Aorta (tissue), 5 donors: Measurements from ENCODE around the gene SPARC. TPM values are rescaled to one million over a fixed set of nuclear protein-coding genes. Genes with fewer than 3 reads are reported as not detected.

Experiments used
- ATAC-seq: fragments of 200-7000 bp; cut with Tn5 transposase; one replicate; pipeline ENCODE4 v1.9.1; 2022; ENCODE audit warnings: moderate library complexity; ENCODE audit not compliant: low FRiP score
- DNase-seq, 2 donors: peaks; one replicate each; pipeline ENCODE4 v3.0.0-alpha.2; 2020
- H3K27ac ChIP-seq, 2 donors: one replicate each; pipeline ENCODE4 v1.5.1; 2013; ENCODE audit warnings: low read length in 2 of 2, mild to moderate bottlenecking in 2 of 2, moderate library complexity in 2 of 2, control low read depth in 1 of 2, inconsistent platforms in 1 of 2, low read depth in 1 of 2
- H3K27me3 ChIP-seq, 2 donors: one replicate each; pipeline ENCODE4 v1.6.1; 2013; ENCODE audit warnings: control low read depth in 1 of 2, low read length in 1 of 2, mild to moderate bottlenecking in 1 of 2, moderate library complexity in 1 of 2; ENCODE audit not compliant: insufficient read depth in 2 of 2, control insufficient read depth in 1 of 2
- H3K36me3 ChIP-seq, 2 donors: one replicate each; pipeline ENCODE4 v1.6.1; 2013; ENCODE audit warnings: control low read depth in 1 of 2, low read length in 1 of 2, mild to moderate bottlenecking in 1 of 2; ENCODE audit not compliant: insufficient read depth in 2 of 2, control insufficient read depth in 1 of 2
- H3K4me1 ChIP-seq, 2 donors: one replicate each; pipeline ENCODE4 v1.6.1; 2013; ENCODE audit warnings: low read length in 2 of 2, control low read depth in 1 of 2, mild to moderate bottlenecking in 1 of 2, moderate library complexity in 1 of 2; ENCODE audit not compliant: insufficient read depth in 2 of 2, control insufficient read depth in 1 of 2
- H3K4me3 ChIP-seq, 2 donors: one replicate each; pipeline ENCODE4 v1.5.1; 2013; ENCODE audit warnings: low read length in 2 of 2, control low read depth in 1 of 2, mild to moderate bottlenecking in 1 of 2
- H3K9me3 ChIP-seq: one replicate; pipeline ENCODE4 v1.6.1; 2013; ENCODE audit warnings: mild to moderate bottlenecking, low read length; ENCODE audit not compliant: control insufficient read depth
- WGBS, 2 donors: extraction: QIAGEN DNeasy Blood & Tissue Kit; methylation state at CpG; one replicate each; pipeline ENCODE4 v1.1.7; 2013; 5-methylcytosine and 5-hydroxymethylcytosine counted together
- intact Hi-C, 2 donors: fragments of 100-400 bp; cut with DNase I; formaldehyde crosslinking; loops; one replicate each; pipeline versions ENCODE4 v1.14.2 to v1.15.0; 2022
- polyA plus RNA-seq, 2 donors: library from polyadenylated mRNA; stranded (reverse); fragments of 200-250 nt; gene quantifications; one replicate each; pipeline ENCODE4 v1.2.3, GENCODE V29; 2013
- total RNA-seq, 2 donors: library from RNA; stranded (reverse); fragmentation: NEBNext Ultra II Directional; extraction: Animal tissue kit (Norgen Biotek cat#: 25700); gene quantifications; one replicate each; pipeline ENCODE4 v1.2.1, GENCODE V29; 2021
- donor health status: healthy with polysubstance abuse.
- donor health status: Bipolar disorder and iron deficiency.
- donor health status: DM: no; HTN: no; CAD: no.
- donor health status: DM: no; HTN: no; CAD: no.
- donor health status: DM: yes; HTN: yes; CAD: no.

The SPARC gene
- total and polyA plus RNA-seq, 4 donors = 1,151 to 2,608 (median 1,974) TPM

DNA sequence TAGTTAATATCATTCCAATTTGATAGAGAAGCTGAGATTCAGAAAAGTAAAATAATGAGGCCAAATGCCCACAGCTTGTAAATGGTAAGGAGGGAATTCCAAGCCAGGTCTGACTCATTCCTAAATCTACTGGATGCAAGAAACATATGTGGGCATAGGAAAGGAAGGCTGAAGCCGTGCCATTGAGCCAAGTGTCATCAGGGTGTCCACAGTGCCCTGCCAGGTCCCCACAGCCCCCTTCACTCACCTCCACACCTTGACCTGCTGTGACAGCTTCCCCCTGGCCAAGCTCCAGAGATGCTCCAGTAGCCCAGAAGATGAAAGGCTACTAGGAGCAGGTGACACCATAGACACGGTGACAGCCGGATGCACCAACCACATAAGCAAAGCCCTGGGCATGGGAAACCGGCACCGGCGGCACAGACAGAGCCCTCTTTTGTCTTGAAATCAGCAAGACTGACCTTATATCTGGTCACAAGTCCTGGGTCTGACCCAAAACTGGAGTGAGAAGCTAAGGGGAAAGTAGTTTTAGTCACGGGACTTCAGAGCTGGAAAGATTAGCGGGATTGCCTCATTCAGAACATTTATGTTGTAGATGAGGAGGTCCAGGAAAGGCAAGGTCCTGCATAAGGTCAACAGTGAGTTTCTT, 75.5 kb downstream of the SPARC start:
- no peak overlapping the region for H3K4me3 ChIP-seq
- ATAC-seq = no peak
- no peaks in the 10 kb centered on the region for H3K27me3 ChIP-seq
- no peak overlapping the region for H3K27ac ChIP-seq
- 92 to 93% methylated on average over 8 of the region's 8 CpGs for WGBS, 2 donors
- intact Hi-C loops = no loop called here
- H3K36me3 ChIP-seq = no peaks in the 10 kb centered on the region
- H3K9me3 ChIP-seq = no peaks in the 10 kb centered on the region
- no peaks in the 10 kb centered on the region for H3K4me1 ChIP-seq
- no peak for DNase-seq

Other genes starting within 250 kb of the SPARC start
- gene SLC36A1, start 239.3 kb downstream of the SPARC start, total RNA-seq = 10 to 100 TPM; 13.6 to 19.0 TPM
- gene SLC36A1, start 239.3 kb downstream of the SPARC start, polyA plus RNA-seq = 1 to 10 TPM; 3.3 to 9.0 TPM
- under 1 TPM in 1 of 2 donors, not detected in 1; 0.15 TPM for gene FAT2, start 95.6 kb downstream of the SPARC start, total RNA-seq
- not detected for gene FAT2, start 95.6 kb downstream of the SPARC start, polyA plus RNA-seq
- 10 to 100 TPM; 61.7 to 64.7 TPM for gene ATOX1, start 71.7 kb upstream of the SPARC start, total RNA-seq
- 100 to 1,000 TPM; 168 to 210 TPM for gene ATOX1, start 71.7 kb upstream of the SPARC start, polyA plus RNA-seq
- gene G3BP1, start 85.0 kb upstream of the SPARC start, total RNA-seq = 100 to 1,000 TPM; 120 to 140 TPM
- 10 to 100 TPM; 18.7 to 19.0 TPM for gene G3BP1, start 85.0 kb upstream of the SPARC start, polyA plus RNA-seq
- not detected for gene GLRA1, start 237.9 kb upstream of the SPARC start, total RNA-seq
- gene GLRA1, start 237.9 kb upstream of the SPARC start, polyA plus RNA-seq = not detected